RWPE2 (cell line): ENCODE measurements around the gene ANO2.

Experiments
- ATAC-seq: fragments of 200-7000 bp; cut with Tn5 transposase; 3 replicates; pipeline ENCODE4 v1.9.1; 2021; ENCODE audit warnings: low read depth
- DNase-seq: peaks from one replicate; pipeline ENCODE4 v3.0.0-alpha.2; 2020; ENCODE audit warnings: low spot score
- H3K27ac ChIP-seq: fragments of 450-650 bp; 2 replicates; pipeline ENCODE4 v1.5.1; 2017; ENCODE audit warnings: mild to moderate bottlenecking; ENCODE audit not compliant: poor library complexity, severe bottlenecking
- H3K27me3 ChIP-seq: fragments of 250-450 bp; sonication (Bioruptor Pico); 2 replicates; pipeline ENCODE4 v1.5.1; 2021; ENCODE audit warnings: mild to moderate bottlenecking, moderate library complexity; ENCODE audit not compliant: insufficient read depth, poor library complexity, severe bottlenecking
- H3K36me3 ChIP-seq: fragments of 250-450 bp; sonication (Bioruptor Pico); 2 replicates; pipeline ENCODE4 v1.5.1; 2020; ENCODE audit warnings: low read depth, mild to moderate bottlenecking, moderate library complexity
- H3K4me1 ChIP-seq: fragments of 250-450 bp; sonication (Bioruptor Pico); 2 replicates; pipeline ENCODE4 v1.5.1; 2021; ENCODE audit warnings: mild to moderate bottlenecking, moderate library complexity; ENCODE audit not compliant: insufficient read depth, poor library complexity, severe bottlenecking
- H3K4me3 ChIP-seq: fragments of 250-450 bp; sonication (Bioruptor Pico); 2 replicates; pipeline ENCODE4 v1.5.1; 2021; ENCODE audit warnings: mild to moderate bottlenecking, moderate library complexity; ENCODE audit not compliant: severe bottlenecking
- H3K9me3 ChIP-seq: fragments of 250-450 bp; sonication (Bioruptor Pico); 2 replicates; pipeline ENCODE4 v1.5.1; 2021; ENCODE audit warnings: mild to moderate bottlenecking, moderate library complexity; ENCODE audit not compliant: severe bottlenecking
- TF ChIP-seq, protein P1 (sequence below): fragments of 450-650 bp; IDR thresholded peaks from one replicate; pipeline ENCODE4 v1.5.1; 2017; ENCODE audit warnings: mild to moderate bottlenecking, moderate library complexity; ENCODE audit not compliant: poor library complexity, severe bottlenecking

The ANO2 gene

DNA sequence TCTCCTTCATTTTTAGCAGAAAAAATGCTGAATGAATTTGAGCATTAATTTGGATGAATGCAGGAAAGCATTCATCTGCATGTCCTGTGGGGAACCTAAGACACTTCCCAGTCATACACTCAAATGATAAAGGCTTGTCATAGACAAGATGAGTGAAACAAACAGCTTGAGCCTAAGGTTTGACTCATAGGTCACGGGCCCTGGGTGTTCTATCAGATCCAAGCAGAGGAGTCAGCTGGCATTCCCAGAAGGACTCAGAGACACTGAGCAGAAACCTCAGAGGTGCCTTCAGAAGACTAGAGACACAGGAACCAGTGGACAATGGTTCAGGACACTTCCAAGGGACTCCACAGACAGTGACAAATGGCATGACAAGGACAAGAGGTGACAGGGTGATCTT, 329.3 kb downstream of the ANO2 start:
- H3K9me3 ChIP-seq, result peaks cover 4% of the 10 kb centered on the region
- TF ChIP-seq, protein P1, sequence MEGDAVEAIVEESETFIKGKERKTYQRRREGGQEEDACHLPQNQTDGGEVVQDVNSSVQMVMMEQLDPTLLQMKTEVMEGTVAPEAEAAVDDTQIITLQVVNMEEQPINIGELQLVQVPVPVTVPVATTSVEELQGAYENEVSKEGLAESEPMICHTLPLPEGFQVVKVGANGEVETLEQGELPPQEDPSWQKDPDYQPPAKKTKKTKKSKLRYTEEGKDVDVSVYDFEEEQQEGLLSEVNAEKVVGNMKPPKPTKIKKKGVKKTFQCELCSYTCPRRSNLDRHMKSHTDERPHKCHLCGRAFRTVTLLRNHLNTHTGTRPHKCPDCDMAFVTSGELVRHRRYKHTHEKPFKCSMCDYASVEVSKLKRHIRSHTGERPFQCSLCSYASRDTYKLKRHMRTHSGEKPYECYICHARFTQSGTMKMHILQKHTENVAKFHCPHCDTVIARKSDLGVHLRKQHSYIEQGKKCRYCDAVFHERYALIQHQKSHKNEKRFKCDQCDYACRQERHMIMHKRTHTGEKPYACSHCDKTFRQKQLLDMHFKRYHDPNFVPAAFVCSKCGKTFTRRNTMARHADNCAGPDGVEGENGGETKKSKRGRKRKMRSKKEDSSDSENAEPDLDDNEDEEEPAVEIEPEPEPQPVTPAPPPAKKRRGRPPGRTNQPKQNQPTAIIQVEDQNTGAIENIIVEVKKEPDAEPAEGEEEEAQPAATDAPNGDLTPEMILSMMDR, result no peak
- no peak for DNase-seq

GRCh38 chr12:5614256-5614655, 330.8 kb downstream of the ANO2 start:
- H3K27me3 ChIP-seq, result no peaks in the 10 kb centered on the region
- ATAC-seq (no peak), DNase-seq (no peak)

More for the DNA sequence above, 329.3 kb downstream of the ANO2 start:
- Histone ChIP-seq H3K27ac (no peak overlapping the region), H3K4me1 (no peaks in the 10 kb centered on the region), H3K36me3 (no peaks in the 10 kb centered on the region), H3K4me3 (no peak overlapping the region), H3K27me3 (no peaks in the 10 kb centered on the region)
- ATAC-seq, result no peak

GRCh38 chr12:5612556-5613410, 332.3 kb downstream of the ANO2 start:
- H3K4me3 ChIP-seq, result no peak overlapping the region
- DNase-seq, result no peak
- no peak overlapping the region for H3K27ac ChIP-seq
- H3K27me3 ChIP-seq, result no peaks in the 10 kb centered on the region
- no peak for ATAC-seq
- TF ChIP-seq, protein P1, result no peak
- H3K9me3 ChIP-seq, result peaks cover 4% of the 10 kb centered on the region
- no peaks in the 10 kb centered on the region for H3K4me1 ChIP-seq
- no peaks in the 10 kb centered on the region for H3K36me3 ChIP-seq

More at GRCh38 chr12:5614256-5614655, 330.8 kb downstream of the ANO2 start:
- TF ChIP-seq, protein P1, result no peak
- H3K9me3 ChIP-seq, result peaks cover 4% of the 10 kb centered on the region
- H3K4me3 ChIP-seq, result no peak overlapping the region
- no peaks in the 10 kb centered on the region for H3K36me3 ChIP-seq
- H3K27ac ChIP-seq, result no peak overlapping the region
- H3K4me1 ChIP-seq, result no peaks in the 10 kb centered on the region

DNA sequence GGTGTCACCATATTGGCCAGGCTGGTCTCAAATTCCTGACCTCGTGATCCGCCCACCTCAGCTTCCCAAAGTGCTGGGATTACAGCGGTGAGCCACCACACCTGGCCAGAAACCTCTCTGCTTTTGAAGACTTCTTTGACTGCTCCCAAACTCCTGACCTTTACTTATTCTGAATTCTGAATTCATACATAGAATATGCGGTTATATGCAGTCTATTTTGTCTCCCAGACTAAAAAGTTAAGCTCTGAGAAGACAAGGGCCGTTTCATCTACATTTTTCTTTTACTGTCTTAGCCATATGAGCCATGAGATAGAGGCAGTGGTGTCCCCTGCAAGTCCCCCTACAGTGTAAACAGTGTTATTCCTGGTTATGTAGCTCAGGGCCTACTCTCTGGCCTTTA, 333.9 kb downstream of the ANO2 start:
- ATAC-seq, result no peak
- Histone ChIP-seq H3K27ac (no peak overlapping the region), H3K27me3 (no peaks in the 10 kb centered on the region)

More for the DNA sequence above, 333.9 kb downstream of the ANO2 start:
- H3K4me3 ChIP-seq, result no peak overlapping the region
- no peaks in the 10 kb centered on the region for H3K36me3 ChIP-seq
- H3K9me3 ChIP-seq, result peaks cover 4% of the 10 kb centered on the region
- TF ChIP-seq, protein P1, result no peak
- H3K4me1 ChIP-seq, result no peaks in the 10 kb centered on the region
- no peak for DNase-seq
